IPS-15b (cell line): ENCODE data around the gene ZNF787.
"Not testable (repeated sequence)": the region's sequence is repeated elsewhere in the genome, so short reads cannot be mapped to it uniquely, and the experiment has no call there.

Experiments used
- H3K27me3 ChIP-seq: one replicate; pipeline ENCODE4 v1.6.1; 2013; ENCODE audit warnings: low read length; ENCODE audit not compliant: control insufficient read depth, insufficient read depth
- H3K36me3 ChIP-seq: one replicate; pipeline ENCODE4 v1.6.1; 2013; ENCODE audit warnings: low read length; ENCODE audit not compliant: control insufficient read depth, insufficient read depth
- H3K4me1 ChIP-seq: one replicate; pipeline ENCODE4 v1.6.1; 2013; ENCODE audit warnings: mild to moderate bottlenecking, low read length; ENCODE audit not compliant: control insufficient read depth, insufficient read depth
- H3K4me3 ChIP-seq: one replicate; pipeline ENCODE4 v1.5.1; 2013; ENCODE audit warnings: low read depth, low read length
- H3K9ac ChIP-seq: one replicate; pipeline ENCODE4 v1.6.1; 2013; ENCODE audit warnings: low read depth, mild to moderate bottlenecking, low read length
- H3K9me3 ChIP-seq: one replicate; pipeline ENCODE4 v1.6.1; 2013; ENCODE audit warnings: mild to moderate bottlenecking, low read length; ENCODE audit not compliant: control insufficient read depth, insufficient read depth

ZNF787 gene

DNA sequence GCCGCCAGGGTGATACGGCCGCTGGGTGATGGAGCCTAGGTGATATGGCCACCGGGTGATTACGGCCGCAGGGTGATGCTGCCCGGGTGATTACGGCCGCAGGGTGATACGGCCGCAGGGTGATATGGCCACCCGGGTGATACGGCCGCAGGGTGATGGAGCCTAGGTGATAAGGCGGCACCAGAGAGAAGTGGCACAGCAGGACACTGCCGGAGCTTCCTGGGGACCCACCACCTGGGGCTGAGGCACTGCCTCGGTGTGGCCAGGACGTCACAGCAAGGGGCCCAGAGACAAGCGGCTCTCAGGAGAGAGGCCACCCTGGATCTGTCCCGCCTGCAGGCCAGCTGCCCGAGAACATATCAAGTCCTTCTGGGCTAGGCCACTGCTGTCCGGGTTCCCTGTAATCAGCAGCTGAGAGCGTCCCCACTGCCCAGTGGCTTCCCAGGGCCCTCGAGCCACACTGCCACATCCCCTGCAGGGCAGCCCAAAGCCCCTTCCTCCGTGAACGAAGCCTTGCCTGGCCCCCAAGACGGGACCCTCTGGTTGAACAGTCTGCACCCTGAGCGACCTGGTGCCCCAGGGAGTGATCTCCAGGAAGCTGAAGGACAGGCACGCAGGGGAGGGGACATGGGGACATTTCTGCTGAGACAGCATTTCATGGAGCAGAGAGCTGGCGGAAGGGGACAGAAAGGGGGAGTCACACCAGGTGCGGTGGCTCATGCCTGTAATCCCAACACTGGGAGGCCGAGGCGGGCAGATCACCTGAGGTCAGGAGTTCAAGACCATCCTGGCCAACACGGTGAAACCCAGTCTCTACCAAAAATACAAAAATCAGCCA lies 22.1 kb downstream of the ZNF787 start:
- Histone ChIP-seq H3K9ac (no peak overlapping the region), H3K9me3 (no peaks in the 10 kb centered on the region), H3K27me3 (no peaks in the 10 kb centered on the region), H3K4me1 (no peaks in the 10 kb centered on the region), H3K36me3 (peaks cover 41% of the 10 kb centered on the region), H3K4me3 (no peak overlapping the region)

DNA sequence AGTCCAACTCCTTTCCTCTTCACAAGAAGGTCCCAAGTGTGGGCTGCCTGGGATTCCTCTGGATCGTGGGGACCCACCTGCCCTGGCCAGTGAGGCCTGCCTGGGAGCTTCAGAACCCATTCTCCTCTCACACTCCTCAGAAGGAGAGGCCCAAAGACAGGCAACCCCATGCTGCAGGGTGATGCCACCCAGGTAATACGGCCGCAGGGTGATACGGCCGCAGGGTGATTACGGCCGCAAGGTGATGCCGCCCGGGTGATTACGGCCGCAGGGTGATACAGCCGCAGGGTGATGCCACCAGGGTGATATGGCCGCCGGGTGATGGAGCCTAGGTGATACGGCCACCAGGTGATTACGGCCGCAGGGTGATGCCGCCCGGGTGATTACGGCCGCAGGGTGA lies 22.9 kb downstream of the ZNF787 start:
- H3K27me3 ChIP-seq, H3K9ac ChIP-seq, H3K4me1 ChIP-seq, H3K4me3 ChIP-seq, H3K9me3 ChIP-seq: not testable (repeated sequence)
- H3K36me3 ChIP-seq, result peaks cover 47% of the 10 kb centered on the region

DNA sequence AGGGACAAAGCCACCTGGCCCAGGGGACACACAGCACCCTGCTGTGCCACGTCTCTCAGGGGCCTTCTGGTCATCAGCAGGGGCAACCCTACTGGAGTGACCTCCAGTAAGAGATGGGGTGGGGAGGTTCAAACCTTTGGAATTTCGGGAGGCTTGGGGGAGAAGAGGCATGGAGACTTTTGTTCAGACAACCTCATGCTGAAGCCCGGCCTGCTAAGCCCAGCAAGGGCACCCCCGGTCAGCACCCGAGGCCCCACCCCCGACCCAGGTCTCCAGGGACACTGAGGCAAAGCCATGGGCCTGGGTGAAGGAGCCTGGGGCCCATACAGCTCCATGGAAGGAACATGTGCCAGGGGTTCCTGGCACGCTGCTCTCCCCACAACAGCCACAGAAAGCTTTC lies 23.3 kb downstream of the ZNF787 start:
- H3K36me3 ChIP-seq, result peaks cover 48% of the 10 kb centered on the region
- H3K9me3 ChIP-seq, result no peaks in the 10 kb centered on the region
- H3K9ac ChIP-seq, result no peak overlapping the region

DNA sequence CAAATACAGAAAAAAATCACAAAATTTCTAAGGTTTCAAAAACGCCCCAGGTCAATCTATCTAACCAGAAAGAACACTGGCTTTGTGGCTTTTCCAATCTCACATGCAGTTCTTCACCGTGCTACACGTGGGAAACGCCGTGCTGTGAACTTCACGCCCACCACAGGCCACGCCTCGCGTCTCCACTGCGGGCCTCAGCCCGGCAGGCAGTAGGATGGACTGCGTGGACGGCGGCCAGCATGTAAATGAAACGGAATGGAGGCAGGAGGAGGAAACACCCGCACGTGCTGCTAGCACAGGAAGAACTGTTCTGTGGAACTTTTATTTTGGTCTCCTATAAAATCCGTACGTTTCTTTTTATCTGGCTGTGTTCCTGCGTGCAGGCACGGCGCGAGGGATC lies 23.8 kb downstream of the ZNF787 start:
- H3K9me3 ChIP-seq, result no peaks in the 10 kb centered on the region
- H3K27me3 ChIP-seq, result no peaks in the 10 kb centered on the region
- no peaks in the 10 kb centered on the region for H3K4me1 ChIP-seq
- H3K4me3 ChIP-seq, result no peak overlapping the region
- no peak overlapping the region for H3K9ac ChIP-seq
- peaks cover 47% of the 10 kb centered on the region for H3K36me3 ChIP-seq

More for the DNA sequence above, 23.3 kb downstream of the ZNF787 start:
- Histone ChIP-seq H3K4me1 (no peaks in the 10 kb centered on the region), H3K27me3 (no peaks in the 10 kb centered on the region), H3K4me3 (no peak overlapping the region)

DNA sequence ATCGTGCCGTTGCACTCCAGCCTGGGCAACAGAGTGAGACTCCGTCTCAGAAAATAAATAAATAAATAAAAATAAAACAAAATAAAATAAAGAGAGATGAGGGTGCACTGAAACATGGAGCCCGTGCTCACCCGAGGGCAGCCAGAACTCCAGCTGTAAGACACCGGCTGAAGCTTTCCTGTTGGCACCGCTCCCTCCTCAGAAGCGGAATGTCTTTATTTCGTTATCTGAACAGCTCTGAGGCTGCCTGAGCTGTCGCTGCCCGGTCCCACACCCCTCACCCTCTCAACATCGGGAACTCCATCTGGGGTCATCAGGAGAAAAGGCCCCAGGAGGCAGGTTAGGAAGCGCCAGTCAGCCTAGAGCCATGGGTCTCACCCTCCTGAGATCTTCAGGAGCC lies 24.4 kb downstream of the ZNF787 start:
- H3K4me3 ChIP-seq, result no peak overlapping the region
- no peaks in the 10 kb centered on the region for H3K9me3 ChIP-seq
- H3K9ac ChIP-seq, result no peak overlapping the region
- H3K4me1 ChIP-seq, result peaks cover 2% of the 10 kb centered on the region
- no peaks in the 10 kb centered on the region for H3K27me3 ChIP-seq
- H3K36me3 ChIP-seq, result peaks cover 42% of the 10 kb centered on the region

DNA sequence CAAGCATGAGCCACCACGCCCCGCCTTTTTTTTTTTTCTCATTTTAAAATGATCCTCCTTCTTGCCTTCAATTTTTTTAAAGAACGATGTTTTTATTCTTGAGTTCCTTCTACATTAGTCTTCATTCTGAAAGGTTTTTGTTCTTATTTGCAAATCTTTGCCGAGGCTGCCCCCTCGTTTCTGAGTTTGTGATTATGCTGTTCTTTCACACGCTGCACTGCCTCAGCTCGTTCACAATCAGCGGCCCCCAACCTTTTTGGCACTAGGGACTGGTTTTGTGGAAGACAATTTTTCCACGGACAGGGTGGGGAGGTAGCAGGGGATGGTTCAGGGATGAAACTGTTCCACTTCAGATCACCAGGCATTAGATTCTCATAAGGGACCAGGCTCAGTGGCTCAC lies 26.6 kb downstream of the ZNF787 start:
- Histone ChIP-seq H3K9me3 (no peaks in the 10 kb centered on the region), H3K27me3 (no peaks in the 10 kb centered on the region), H3K4me3 (no peak overlapping the region), H3K4me1 (peaks cover 2% of the 10 kb centered on the region), H3K9ac (no peak overlapping the region), H3K36me3 (peaks cover 33% of the 10 kb centered on the region)

DNA sequence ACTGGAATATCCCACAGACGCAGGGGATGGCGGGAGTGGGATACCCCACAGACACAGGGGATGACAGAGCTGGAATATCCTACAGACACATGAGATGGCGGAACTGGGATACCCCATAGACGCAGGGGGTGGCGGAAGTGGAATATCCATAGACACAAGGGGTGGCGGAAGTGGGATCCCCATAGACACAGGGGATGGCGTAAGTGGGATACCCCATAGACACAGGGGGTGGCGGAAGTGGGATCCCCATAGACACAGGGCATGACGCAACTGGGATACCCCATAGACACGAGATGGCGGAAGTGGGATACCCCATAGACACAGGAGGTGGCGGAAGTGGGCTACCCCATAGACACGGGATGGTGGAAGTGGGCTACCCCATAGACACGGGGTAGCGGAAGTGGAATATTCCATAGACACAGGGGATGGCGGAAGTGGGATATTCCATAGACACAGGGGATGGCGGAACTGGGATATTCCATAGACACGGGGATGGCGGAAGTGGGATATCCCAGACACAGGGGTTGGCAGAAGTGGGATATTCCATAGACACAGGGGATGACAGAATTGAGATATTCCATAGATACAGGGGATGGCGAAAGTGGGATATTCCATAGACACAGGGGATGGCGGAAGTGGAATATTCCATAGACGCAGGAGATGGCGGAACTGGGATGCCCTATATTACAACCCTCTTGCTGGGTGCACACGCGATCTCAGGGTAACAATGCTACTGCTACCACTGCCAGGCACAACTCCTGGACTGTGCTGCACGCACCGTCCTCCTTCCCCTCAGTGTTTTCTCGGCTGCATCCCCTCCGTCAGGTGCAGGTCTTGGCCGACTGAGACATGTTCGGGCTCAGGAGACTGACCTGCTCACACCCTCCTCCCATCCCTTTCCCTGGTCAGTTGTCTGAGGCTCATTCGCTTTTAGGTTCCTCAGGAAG lies 28.1 kb downstream of the ZNF787 start:
- peaks cover 2% of the 10 kb centered on the region for H3K4me1 ChIP-seq
- no peaks in the 10 kb centered on the region for H3K27me3 ChIP-seq
- H3K9ac ChIP-seq, result no peak overlapping the region
- H3K4me3 ChIP-seq, result no peak overlapping the region
- H3K36me3 ChIP-seq, result peaks cover 33% of the 10 kb centered on the region
- no peaks in the 10 kb centered on the region for H3K9me3 ChIP-seq

DNA sequence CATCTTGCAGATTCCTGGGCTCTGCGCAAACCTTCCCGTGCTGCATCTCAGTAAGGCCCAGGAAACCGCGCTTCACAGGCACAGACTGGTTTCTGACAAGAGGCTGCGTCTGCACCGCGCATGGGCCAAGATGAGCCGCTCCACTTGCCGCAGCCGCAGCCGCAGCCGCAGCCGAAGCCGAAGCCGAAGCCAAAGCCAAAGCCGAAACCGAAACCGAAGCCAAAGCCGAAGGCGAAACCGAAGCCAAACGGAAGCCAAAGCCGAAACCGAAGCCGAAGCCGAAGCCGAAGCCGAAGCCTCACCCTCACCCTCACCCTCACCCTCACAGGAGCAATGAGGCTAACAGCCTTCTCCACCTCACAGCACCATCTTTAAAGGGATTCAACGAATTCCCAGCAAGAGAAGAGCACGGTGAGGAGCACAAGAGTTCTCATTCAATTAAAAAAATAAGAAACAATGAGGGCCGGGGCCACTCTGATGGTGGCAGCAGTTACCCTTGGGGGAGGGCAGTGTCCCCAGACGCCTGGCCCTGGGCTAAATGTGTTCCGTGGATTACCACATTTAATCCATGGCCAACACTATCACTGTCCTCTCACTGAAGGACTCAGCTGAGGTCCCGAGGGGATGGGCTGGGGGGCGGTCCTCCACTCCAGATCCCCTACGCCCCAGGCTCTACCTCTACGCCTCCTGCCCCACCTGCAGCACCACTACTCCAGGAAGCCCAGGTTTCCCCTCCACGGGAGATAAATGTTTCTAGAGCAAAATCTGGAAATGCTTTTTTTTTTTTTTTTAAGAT lies 29.1 kb downstream of the ZNF787 start:
- Histone ChIP-seq H3K9ac (no peak overlapping the region), H3K4me1 (peaks cover 2% of the 10 kb centered on the region), H3K27me3 (no peaks in the 10 kb centered on the region), H3K36me3 (peaks cover 31% of the 10 kb centered on the region), H3K9me3 (no peaks in the 10 kb centered on the region), H3K4me3 (no peak overlapping the region)

DNA sequence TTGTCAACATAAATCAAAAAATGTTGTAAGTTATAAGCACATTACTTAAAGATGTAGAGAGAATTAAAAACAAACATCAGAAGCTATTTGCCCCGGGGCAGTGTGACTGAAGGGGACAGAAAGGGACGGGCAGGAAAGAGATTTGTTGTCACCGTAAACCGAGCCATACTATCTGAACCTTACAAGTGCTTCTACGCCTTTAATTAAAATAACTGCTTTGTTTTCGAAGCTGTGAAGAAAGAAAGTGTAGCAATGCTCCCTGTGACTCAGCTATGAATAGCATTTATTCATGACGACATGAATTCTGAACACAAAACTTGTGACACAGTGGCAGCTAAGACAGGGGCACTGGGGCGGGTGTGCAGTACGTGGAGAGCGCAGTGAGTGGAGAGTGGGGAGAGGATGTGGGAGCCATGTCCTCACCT lies 30.0 kb downstream of the ZNF787 start:
- Histone ChIP-seq H3K9me3 (no peaks in the 10 kb centered on the region), H3K4me1 (peaks cover 2% of the 10 kb centered on the region), H3K9ac (no peak overlapping the region), H3K36me3 (peaks cover 29% of the 10 kb centered on the region), H3K4me3 (no peak overlapping the region), H3K27me3 (no peaks in the 10 kb centered on the region)

DNA sequence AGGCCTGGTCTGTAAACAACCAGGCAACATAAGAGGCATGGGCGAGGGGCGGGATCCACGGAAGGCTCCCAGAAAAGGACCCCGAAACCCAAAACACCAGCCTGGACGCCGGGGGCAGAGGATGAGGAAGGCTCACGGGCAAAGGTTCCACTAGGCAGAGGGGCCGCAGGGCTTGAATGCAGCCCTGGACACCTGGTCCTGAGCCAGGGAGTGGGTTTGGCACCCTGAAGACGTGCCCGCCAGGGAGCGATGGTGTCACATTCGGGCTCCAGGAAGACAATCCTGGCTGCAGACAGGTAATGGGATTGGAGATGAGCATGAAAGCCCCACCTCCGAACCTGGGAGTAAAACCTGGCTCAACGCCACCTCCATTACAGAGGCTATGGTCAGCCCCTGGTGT lies 31.8 kb downstream of the ZNF787 start:
- Histone ChIP-seq H3K9ac (no peak overlapping the region), H3K36me3 (peaks cover 29% of the 10 kb centered on the region), H3K4me1 (peaks cover 6% of the 10 kb centered on the region), H3K9me3 (no peaks in the 10 kb centered on the region), H3K27me3 (no peaks in the 10 kb centered on the region), H3K4me3 (no peak overlapping the region)

DNA sequence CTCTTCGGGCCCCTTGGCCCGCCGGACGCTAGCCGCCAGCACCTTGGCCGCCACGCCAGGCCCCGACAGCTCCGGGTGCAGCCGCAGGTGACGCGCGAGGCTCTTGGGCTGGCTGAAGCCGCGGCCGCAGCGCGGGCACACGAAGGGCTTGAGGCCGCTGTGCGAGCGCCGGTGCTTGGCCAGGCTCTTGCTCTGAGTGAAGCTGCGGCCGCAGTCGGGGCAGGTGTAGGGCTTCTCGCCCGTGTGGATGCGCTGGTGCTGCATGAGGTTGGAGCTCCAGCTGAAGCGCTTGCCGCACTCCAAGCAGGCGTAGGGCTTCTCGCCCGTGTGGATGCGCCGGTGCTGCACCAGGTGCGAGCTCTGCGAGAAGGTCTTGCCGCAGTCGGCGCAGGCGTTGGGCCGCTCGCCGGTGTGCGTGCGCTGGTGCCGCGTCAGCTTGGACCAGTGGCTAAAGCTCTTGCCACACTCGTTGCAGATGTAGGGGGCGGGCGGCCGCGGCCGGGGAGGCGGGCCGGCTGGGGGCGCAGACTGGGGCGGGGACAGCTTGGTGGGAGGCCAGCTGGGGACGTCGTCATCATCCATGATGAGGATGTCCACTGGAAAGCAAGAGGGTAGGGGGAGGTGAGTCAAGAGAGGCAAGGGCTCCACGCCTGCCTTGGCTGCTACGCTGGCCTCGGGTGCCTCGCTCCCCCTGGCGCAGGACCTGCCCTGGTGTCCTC lies 32.4 kb downstream of the ZNF787 start:
- Histone ChIP-seq H3K9ac (no peak overlapping the region), H3K4me3 (no peak overlapping the region), H3K9me3 (no peaks in the 10 kb centered on the region), H3K27me3 (no peaks in the 10 kb centered on the region), H3K36me3 (peaks cover 28% of the 10 kb centered on the region), H3K4me1 (peaks cover 8% of the 10 kb centered on the region)
